ENCODE data around the gene AFAP1. TPM values are rescaled to one million over a fixed set of nuclear protein-coding genes. Genes with fewer than 3 reads are reported as not detected.

The AFAP1 gene
- total and polyA plus RNA-seq, 2 of the 8 experiments (the other 6 are each of a cell fraction or from before 2014, with no cell fraction given), result 3.6 to 18.2 TPM

- TF ChIP-seq CHD7 (IDR thresholded peaks at IDR 0.05; ENCODE audit: insufficient replicate concordance, low read length) (no peak), POU5F1 (IDR thresholded peaks at IDR 0.05; ENCODE audit: low read depth, low read length) (no peak), RBBP5 (IDR thresholded peaks at IDR 0.05; ENCODE audit: borderline replicate concordance, low read depth, low read length) (no peak), TBP (IDR thresholded peaks at IDR 0.05; ENCODE audit: low read depth, low read length) (no peak), FOSL1 (IDR thresholded peaks at IDR 0.05; ENCODE audit: insufficient read depth, low read depth, low read length) (no peak), POLR2AphosphoS5 (IDR thresholded peaks at IDR 0.05; ENCODE audit: low read depth, low read length) (no peak), TAF1 (IDR thresholded peaks at IDR 0.05; ENCODE audit: low read depth, low read length) (no peak), EP300 (IDR thresholded peaks at IDR 0.05; ENCODE audit: borderline replicate concordance in 1 of 2, low read depth in 2 of 2, low read length in 2 of 2) (no peak), SP1 (IDR thresholded peaks at IDR 0.05; ENCODE audit: low read depth, low read length) (no peak)
- TF ChIP-seq, protein P1, sequence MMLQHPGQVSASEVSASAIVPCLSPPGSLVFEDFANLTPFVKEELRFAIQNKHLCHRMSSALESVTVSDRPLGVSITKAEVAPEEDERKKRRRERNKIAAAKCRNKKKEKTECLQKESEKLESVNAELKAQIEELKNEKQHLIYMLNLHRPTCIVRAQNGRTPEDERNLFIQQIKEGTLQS (IDR thresholded peaks at IDR 0.05; ENCODE audit: insufficient read depth, low read depth, low read length), result no peak
Observed at GRCh38 chr4:7828011-7828720, 111.5 kb downstream of the AFAP1 start (continued).

Data from H1 (cell line).